Left renal cortex interstitium (tissue), 4 donors: Measurements from ENCODE around the gene TNF. TPM values are rescaled to one million over a fixed set of nuclear protein-coding genes. Genes with fewer than 3 reads are reported as not detected.

Source experiments
- DNase-seq, 4 donors: peaks; one replicate each; pipeline ENCODE4 v3.0.0-alpha.2; 2013; ENCODE audit warnings: low read depth in 4 of 4, low spot score in 2 of 4, missing footprints in 1 of 4
- polyA plus RNA-seq, 4 donors: library from polyadenylated mRNA; unstranded; fragments of 120-200 nt; gene quantifications; one replicate each; pipeline ENCODE4 v1.2.1, GENCODE V29; 2013; ENCODE audit not compliant: insufficient read length in 4 of 4

Gene TNF
- polyA plus RNA-seq, 4 donors = 0.49 TPM; not detected in 3

DNA sequence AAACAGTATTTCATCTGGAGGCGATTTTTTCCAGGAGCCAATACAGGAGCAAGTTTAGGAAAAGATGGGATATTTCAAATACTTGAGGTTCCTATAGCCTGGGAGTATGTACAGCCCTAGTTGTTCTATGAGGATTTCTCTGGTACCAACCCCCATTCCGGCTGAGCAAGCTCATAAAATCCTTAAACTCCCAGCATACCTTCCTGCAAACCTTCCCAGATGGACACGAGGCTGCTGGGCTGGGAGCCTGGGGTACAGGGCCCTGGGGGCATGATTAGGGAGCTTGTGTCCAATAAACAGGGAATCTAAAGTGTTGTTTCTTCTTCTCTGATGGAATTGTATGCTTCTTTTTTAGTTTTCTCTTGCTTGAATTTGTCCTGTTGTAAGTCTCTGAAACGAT lies 46.6 kb downstream of the TNF start:
- peak in 1 of 4 donors; percentile 14 for DNase-seq

DNA sequence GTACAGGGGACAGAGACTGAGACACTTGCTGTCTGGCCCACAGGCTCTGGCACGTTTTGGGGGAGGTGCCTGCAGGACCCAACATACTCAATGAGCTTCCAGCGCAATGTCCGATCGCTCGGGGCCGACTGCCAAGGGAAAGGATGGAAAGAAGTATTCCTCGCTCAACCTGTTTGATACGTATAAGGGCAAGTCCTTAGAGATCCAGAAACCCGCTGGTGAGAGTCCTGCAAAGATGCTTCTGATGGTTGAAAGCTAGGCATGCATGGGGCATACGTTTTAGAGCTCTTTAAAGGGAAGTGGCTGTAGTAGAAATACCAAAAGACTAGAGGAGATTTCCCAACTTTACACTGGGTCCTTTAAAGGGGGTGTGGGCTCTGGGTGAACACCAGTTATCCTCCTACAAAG lies 47.3 kb downstream of the TNF start:
- DNase-seq = no peak

DNA sequence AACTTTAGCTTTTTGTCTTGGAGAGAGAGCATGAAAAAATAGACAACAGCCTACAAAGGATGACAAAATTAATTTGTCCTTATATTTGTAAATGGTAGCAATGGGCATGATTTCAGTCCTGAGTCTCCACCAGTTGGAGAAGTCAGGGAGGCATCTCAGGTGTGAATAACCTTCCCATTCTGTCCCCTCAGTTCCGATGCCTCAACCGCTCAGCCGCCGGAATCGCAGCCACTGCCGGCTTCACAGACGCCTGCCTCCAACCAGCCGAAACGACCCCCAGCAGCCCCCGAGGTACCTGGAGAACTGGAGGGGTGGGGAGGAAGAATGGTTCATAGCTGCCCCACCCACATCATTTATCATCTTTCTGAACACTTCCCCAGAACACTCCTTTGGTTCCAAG lies 48.7 kb downstream of the TNF start:
- no peak for DNase-seq

DNA sequence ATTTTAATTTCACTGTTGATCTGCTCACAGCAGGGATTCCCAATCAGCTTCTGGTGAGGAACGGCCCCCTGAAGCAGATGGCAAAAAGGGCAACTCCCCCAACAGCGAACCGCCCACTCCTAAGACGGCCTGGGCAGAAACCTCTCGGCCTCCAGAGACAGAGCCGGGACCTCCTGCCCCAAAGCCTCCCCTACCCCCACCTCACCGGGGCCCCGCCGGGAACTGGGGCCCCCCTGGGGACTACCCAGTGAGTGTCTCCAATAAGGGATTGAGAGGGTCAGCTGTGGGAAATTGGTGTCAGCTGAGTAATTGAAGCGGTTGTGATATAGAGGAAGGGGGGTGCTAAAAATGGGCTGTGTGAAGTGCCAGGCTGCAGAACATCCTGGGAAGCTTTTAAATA lies 51.6 kb downstream of the TNF start:
- no peak for DNase-seq

DNA sequence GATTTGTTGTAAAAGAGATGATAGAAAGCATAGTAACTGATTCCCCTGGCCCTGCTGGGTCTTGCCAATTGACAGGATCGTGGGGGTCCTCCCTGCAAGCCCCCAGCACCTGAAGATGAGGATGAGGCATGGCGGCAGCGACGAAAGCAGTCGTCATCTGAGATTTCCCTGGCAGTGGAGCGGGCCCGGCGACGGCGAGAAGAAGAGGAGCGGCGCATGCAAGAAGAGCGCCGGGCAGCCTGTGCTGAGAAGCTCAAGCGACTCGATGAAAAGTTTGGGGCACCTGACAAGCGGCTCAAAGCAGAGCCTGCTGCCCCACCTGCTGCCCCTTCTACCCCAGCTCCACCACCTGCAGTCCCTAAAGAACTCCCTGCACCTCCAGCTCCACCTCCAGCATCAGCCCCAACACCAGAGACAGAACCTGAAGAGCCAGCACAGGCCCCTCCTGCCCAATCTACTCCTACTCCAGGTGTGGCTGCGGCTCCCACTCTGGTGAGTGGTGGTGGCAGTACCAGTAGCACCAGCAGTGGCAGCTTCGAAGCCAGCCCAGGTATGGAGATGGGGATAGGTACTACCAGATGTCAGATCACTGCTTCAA lies 52.4 kb downstream of the TNF start:
- no peak for DNase-seq

Other genes starting within 250 kb of the TNF start
- gene HLA-B, start 218.4 kb upstream of the TNF start, polyA plus RNA-seq = 100 to 1,000 TPM; 118 to 163 (median 137) TPM
- gene MICA, start 172.0 kb upstream of the TNF start, polyA plus RNA-seq = 10 to 100 TPM in 1 of 4 donors, 1 to 10 TPM in 3; 3.6 to 10.9 (median 8.0) TPM
- gene MICB, start 77.4 kb upstream of the TNF start, polyA plus RNA-seq = 1 to 10 TPM in 2 of 4 donors, under 1 TPM in 2; 0.45 to 1.8 (median 0.88) TPM
- gene MCCD1, start 46.6 kb upstream of the TNF start, polyA plus RNA-seq = 10 to 100 TPM; 15.4 to 24.2 (median 18.0) TPM
- gene DDX39B, start 33.6 kb upstream of the TNF start, polyA plus RNA-seq = 100 to 1,000 TPM; 462 to 709 (median 569) TPM
- 10 to 100 TPM in 1 of 4 donors, 1 to 10 TPM in 3; 6.4 to 10.5 (median 6.5) TPM for gene ATP6V1G2, start 29.0 kb upstream of the TNF start, polyA plus RNA-seq
- 10 to 100 TPM; 18.4 to 29.0 (median 25.5) TPM for gene NFKBIL1, start 28.0 kb upstream of the TNF start, polyA plus RNA-seq
- gene LTA, start 3.3 kb upstream of the TNF start, polyA plus RNA-seq = under 1 TPM; 0.24 to 0.39 (median 0.31) TPM
- gene LTB, start 6.9 kb downstream of the TNF start, polyA plus RNA-seq = 1 to 10 TPM in 3 of 4 donors, under 1 TPM in 1; 0.88 to 2.3 (median 2.0) TPM
- gene LST1, start 10.7 kb downstream of the TNF start, polyA plus RNA-seq = 1 to 10 TPM; 4.2 to 6.2 (median 5.0) TPM
- under 1 TPM in 3 of 4 donors, not detected in 1; 0.16 to 0.52 (median 0.25) TPM for gene NCR3, start 17.4 kb downstream of the TNF start, polyA plus RNA-seq
- gene AIF1, start 39.7 kb downstream of the TNF start, polyA plus RNA-seq = 10 to 100 TPM; 61.0 to 92.7 (median 73.5) TPM
- 100 to 1,000 TPM; 129 to 238 (median 197) TPM for gene PRRC2A, start 45.1 kb downstream of the TNF start, polyA plus RNA-seq
- gene BAG6, start 77.1 kb downstream of the TNF start, polyA plus RNA-seq = 100 to 1,000 TPM; 218 to 274 (median 261) TPM
- 100 to 1,000 TPM in 3 of 4 donors, 10 to 100 TPM in 1; 89.9 to 124 (median 104) TPM for gene APOM, start 80.3 kb downstream of the TNF start, polyA plus RNA-seq
- gene C6orf47, start 85.2 kb downstream of the TNF start, polyA plus RNA-seq = 10 to 100 TPM; 17.9 to 24.3 (median 21.4) TPM
- 10 to 100 TPM; 25.2 to 33.9 (median 29.5) TPM for gene GPANK1, start 89.4 kb downstream of the TNF start, polyA plus RNA-seq
- 100 to 1,000 TPM; 224 to 234 (median 228) TPM for gene CSNK2B, start 90.5 kb downstream of the TNF start, polyA plus RNA-seq
- gene LY6G5B, start 94.4 kb downstream of the TNF start, polyA plus RNA-seq = 10 to 100 TPM in 3 of 4 donors, 1 to 10 TPM in 1; 9.0 to 37.0 (median 19.2) TPM
- gene LY6G5C, start 105.5 kb downstream of the TNF start, polyA plus RNA-seq = 1 to 10 TPM; 2.4 to 5.6 (median 3.0) TPM
- gene ABHD16A, start 127.8 kb downstream of the TNF start, polyA plus RNA-seq = 10 to 100 TPM; 54.3 to 74.8 (median 61.5) TPM
- gene LY6G6F, start 131.3 kb downstream of the TNF start, polyA plus RNA-seq = under 1 TPM; 0.21 to 0.81 (median 0.57) TPM
- gene LY6G6D, start 139.8 kb downstream of the TNF start, polyA plus RNA-seq = under 1 TPM in 1 of 4 donors, not detected in 3; 0.65 TPM
- gene LY6G6C, start 146.2 kb downstream of the TNF start, polyA plus RNA-seq = 1 to 10 TPM in 1 of 4 donors, under 1 TPM in 2, not detected in 1; 0.32 to 1.4 (median 0.47) TPM
- gene MPIG6B, start 147.8 kb downstream of the TNF start, polyA plus RNA-seq = 1 to 10 TPM in 3 of 4 donors, under 1 TPM in 1; 0.72 to 2.4 (median 1.5) TPM
- gene DDAH2, start 153.7 kb downstream of the TNF start, polyA plus RNA-seq = 100 to 1,000 TPM; 163 to 243 (median 200) TPM
- 100 to 1,000 TPM; 251 to 323 (median 297) TPM for gene CLIC1, start 161.0 kb downstream of the TNF start, polyA plus RNA-seq
- gene MSH5, start 164.4 kb downstream of the TNF start, polyA plus RNA-seq = 10 to 100 TPM; 13.1 to 58.4 (median 30.9) TPM
- gene SAPCD1, start 187.1 kb downstream of the TNF start, polyA plus RNA-seq = 10 to 100 TPM in 2 of 4 donors, 1 to 10 TPM in 2; 4.2 to 12.9 (median 7.3) TPM
- 10 to 100 TPM in 2 of 4 donors, 1 to 10 TPM in 2; 8.1 to 10.7 (median 9.6) TPM for gene VWA7, start 201.8 kb downstream of the TNF start, polyA plus RNA-seq
- 10 to 100 TPM; 51.9 to 64.8 (median 55.2) TPM for gene VARS1, start 220.2 kb downstream of the TNF start, polyA plus RNA-seq
- gene LSM2, start 231.4 kb downstream of the TNF start, polyA plus RNA-seq = 10 to 100 TPM; 80.4 to 88.0 (median 84.9) TPM
- gene HSPA1L, start 239.7 kb downstream of the TNF start, polyA plus RNA-seq = 1 to 10 TPM; 3.6 to 4.2 (median 3.8) TPM
- 100 to 1,000 TPM in 3 of 4 donors, 10 to 100 TPM in 1; 92.5 to 123 (median 116) TPM for gene HSPA1A, start 240.0 kb downstream of the TNF start, polyA plus RNA-seq